ENCODE measurements around the gene ZEB1.

- TF ChIP-seq EZH2 (IDR thresholded peaks at IDR 0.05; ENCODE audit: borderline replicate concordance, low read length), result no peak
- TF ChIP-seq, protein P1, sequence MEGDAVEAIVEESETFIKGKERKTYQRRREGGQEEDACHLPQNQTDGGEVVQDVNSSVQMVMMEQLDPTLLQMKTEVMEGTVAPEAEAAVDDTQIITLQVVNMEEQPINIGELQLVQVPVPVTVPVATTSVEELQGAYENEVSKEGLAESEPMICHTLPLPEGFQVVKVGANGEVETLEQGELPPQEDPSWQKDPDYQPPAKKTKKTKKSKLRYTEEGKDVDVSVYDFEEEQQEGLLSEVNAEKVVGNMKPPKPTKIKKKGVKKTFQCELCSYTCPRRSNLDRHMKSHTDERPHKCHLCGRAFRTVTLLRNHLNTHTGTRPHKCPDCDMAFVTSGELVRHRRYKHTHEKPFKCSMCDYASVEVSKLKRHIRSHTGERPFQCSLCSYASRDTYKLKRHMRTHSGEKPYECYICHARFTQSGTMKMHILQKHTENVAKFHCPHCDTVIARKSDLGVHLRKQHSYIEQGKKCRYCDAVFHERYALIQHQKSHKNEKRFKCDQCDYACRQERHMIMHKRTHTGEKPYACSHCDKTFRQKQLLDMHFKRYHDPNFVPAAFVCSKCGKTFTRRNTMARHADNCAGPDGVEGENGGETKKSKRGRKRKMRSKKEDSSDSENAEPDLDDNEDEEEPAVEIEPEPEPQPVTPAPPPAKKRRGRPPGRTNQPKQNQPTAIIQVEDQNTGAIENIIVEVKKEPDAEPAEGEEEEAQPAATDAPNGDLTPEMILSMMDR (conservative IDR thresholded peaks at IDR 0.05 in 1 of 2, IDR thresholded peaks at IDR 0.05 in 1 of 2; ENCODE audit: extremely low read depth in 1 of 2, insufficient read depth in 1 of 2, low read depth in 1 of 2, low read length in 2 of 2), result no peak
Observed at GRCh38 chr10:31451766-31452165, 132.8 kb downstream of the ZEB1 start.

Data from mammary epithelial cell (primary cell).